Kidney capillary endothelial cell (primary cell): ENCODE measurements around the gene USP21.
A peak's percentile ranks its signal among the peaks of the same experiment; 100 is the strongest.

Experiments
- DNase-seq: peaks from one replicate; pipeline ENCODE4 v3.0.0-alpha.2; 2018; ENCODE audit warnings: low spot score

Gene USP21

GRCh38 chr1:161195171-161195570 is 35.9 kb downstream of the USP21 start:
- no peak for DNase-seq

DNA sequence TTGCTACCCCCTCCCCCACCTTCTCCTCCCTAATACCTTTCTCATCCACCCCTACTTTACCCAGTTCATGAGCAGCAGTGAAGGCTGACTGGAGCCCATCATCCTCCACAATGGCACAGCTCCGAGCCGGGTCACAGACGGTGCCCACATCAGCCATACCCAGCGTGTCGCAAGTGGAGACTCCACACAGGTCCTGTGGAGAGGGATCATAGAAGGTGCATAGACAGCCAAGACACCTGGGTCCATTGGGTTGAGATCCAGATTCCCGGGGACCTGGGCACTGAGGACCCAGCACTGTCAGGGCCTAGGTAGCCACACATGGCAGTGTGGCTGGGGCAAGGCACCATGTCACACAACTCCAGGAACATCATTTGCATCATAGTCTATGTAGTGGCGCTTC is 36.8 kb downstream of the USP21 start:
- no peak for DNase-seq

DNA sequence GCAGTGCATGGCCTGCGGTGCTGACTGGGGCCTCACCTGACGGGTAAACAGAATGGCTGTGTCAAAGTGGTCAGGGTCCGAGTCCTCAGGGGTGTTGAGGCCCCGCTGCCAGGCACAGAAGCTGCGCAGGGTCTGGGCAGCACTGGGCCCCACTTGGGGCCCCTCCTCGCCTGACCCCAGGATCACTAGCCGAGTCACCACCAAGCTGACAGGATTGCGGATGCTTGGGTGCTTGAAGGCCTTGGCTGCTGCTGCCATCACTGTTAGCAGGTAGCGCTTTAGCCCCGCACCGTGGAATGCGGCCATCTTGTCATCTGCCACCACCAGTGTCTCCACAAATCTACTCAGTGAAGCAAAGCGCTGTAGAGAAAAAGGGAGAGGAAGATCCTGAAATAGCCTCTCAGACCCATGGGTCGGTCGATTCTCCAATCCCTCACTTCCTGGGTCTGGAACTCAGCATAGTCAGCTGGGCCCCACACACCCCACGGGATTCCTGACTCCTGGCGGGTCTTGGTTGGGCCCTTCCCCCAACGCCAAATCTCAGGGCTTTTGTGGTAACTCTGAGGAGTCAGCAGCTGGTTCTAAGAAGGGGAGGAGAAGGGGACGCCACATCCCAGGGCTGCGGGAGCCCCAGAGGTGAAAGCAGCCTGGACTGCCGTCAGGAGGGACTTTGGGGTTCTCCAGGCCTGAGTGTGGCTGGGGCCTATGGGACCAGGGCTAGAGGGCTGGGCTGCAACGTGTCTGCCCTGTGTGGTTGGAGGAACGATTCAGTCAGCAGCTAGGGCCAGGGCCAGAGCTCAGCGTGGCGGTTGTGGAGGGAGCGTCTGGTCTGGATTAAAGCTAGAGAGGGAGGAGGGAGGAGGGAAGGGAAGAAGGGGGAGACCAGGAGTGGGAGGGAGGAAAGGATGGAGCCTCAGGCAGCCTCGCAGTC is 37.5 kb downstream of the USP21 start:
- no peak for DNase-seq

GRCh38 chr1:161197560-161198193 is 38.4 kb downstream of the USP21 start:
- no peak for DNase-seq

GRCh38 chr1:161198194-161198896 is 39.0 kb downstream of the USP21 start:
- DNase-seq: no peak

- DNase-seq: peak; percentile 83
Observed at GRCh38 chr1:161198897-161199431, 39.7 kb downstream of the USP21 start, which contains the start of gene ADAMTS4. Gene ADAMTS4 (minus strand): TSS chr1:161199054. CDS start chr1:161198627, 427 bp downstream.

DNA sequence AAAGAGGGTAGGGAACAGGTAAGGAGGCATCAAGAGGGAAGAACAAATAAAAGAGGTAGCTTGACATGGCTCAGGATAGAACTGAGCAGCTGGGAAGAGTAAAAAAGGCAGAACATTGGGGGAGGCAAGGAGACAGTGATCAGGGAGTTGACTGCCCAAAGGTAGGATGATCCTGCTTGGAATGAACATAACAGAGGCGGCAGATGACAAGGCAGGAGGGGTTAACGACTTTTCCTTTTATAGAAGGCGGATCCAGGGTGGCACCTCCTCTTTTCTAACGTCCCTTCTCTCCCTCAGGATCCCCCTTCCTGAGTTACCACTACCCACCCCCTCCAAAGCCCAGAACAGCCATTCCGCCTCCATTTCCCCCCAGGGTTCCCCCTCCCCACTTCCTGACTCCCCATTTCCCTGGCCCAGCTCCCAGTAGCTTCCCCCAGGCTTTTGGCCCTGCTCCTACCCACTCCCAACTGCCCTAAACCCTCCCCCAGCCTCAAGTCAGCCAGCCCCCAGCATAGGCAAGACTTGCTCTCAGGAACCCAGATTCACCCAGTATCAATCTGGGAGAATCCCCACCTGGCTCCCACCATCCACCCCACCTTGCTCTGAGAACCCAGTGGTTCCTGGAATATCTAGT is 40.3 kb downstream of the USP21 start:
- DNase-seq: peak; percentile 55

DNA sequence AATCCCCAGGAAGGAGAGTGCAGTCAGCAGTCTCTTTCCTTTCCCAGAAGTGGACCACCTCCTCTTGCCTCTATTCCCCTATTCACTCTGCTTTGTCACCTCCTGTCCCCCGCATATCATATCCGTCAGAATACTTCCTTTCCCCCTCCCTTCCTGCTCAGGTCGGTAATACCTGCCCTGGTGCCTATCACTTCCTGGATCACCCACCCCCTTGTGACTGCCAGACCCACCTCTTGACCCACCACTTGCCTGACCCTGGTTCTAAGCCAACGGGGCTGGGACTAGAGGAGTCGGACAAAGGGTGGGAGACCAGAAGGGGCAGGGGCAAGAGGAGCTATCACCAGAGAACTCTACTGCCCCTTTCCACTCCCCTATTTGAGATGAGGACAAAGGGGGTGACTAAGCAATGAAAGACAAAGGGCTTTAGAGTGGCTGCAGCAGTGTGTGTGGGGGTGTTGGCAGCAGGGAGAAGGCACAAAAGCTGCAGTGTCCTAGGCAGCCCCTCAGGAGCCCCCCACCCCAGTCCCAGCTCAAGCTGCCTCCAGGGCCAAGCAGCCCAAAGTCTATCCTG is 41.2 kb downstream of the USP21 start:
- DNase-seq: peak; percentile 80

GRCh38 chr1:161200992-161201835 is 41.9 kb downstream of the USP21 start:
- DNase-seq: peak; percentile 90

GRCh38 chr1:161201836-161202712 is 42.8 kb downstream of the USP21 start, which contains the start of gene NDUFS2:
Gene NDUFS2 (plus strand): TSS chr1:161202367. CDS start chr1:161202386, 19 bp downstream.
- peak; percentile 97 for DNase-seq

DNA sequence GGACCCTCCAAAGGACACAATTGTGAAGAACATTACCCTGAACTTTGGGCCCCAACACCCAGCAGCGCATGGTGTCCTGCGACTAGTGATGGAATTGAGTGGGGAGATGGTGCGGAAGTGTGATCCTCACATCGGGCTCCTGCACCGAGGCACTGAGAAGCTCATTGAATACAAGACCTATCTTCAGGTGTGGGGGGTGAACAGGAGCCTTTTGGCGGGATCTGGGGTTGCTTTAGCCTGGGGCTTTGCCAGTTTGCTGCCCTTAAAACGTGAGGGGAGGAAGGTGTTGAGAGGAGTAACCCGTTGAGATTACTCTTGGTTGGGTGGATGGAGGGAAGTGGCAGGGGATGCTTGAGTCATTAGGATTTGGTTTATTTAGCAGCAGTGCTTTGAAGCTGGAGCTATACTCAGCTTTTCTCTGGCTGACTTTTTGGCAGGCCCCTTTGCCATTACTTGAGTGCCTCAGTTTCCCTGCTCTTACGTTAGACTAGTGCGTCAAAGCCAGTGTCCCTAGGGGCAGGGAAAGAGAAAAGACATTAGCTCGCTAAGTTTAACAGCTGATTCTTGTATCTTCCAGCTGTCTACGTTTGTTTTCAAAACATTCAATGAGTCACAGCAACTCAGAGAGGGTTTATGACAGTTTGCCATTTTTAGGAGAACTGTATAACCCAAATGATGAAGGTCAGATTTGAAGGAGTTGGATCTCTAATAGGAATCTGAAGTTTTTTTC is 47.3 kb downstream of the USP21 start:
- no peak for DNase-seq

DNA sequence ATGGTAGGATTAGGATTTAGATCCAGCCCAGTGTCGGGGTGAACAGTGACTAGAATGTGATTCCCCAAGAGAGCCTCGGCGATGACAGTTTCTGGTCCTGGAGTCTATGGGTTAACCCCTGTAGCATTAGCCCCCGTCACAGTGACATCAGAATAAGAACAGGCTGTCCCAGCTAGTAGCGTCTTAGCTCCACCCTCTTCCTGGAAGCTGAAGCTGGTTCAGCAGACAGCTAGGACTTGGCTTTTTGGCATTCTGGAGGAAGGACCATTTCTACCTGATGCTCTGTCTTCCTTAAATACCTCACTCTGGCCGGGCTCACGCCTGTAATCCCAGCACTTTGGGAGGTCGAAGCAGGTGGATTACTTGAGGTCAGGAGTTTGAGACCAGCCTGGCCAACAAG is 47.9 kb downstream of the USP21 start:
- no peak for DNase-seq

DNA sequence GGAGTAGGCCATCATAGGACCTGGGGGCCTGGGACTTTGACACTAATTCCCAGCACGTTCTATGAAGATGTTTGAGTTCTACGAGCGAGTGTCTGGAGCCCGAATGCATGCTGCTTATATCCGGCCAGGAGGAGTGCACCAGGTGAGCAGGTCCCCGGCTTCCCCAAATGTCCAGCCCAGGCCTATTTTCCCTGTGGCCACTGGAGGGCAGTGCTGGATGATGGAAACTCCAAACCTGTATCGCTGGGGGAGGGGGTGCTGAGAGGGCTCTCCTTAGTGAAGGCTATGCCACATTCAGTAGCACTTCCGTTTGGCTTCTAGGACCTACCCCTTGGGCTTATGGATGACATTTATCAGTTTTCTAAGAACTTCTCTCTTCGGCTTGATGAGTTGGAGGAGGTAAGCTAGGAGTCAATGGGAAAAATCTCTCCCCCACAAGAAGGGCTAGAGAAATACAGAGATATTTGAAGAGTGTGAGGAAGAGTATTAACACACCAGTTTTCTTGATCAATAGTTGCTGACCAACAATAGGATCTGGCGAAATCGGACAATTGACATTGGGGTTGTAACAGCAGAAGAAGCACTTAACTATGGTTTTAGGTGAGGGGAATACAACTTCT is 50.6 kb downstream of the USP21 start:
- DNase-seq: peak; percentile 66

DNA sequence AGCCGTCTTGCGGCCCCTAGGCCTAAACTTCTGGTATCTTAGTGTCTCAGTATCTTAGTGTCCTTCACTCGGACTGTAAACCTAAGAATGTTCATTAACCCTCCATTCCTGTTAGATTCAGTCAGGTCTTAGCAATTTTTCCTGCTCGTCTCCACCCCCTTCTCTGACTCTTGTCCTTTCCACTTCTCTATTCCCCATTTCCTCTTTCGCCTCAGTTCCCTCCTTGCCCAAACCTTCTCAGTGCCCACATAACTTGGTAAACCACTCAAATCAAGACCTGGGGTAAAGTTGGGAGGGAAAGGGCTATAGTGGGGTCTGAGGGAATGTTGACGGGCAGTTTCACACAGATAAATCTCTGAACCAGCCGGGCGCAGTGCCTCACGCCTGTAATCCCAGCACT is 55.1 kb downstream of the USP21 start:
- no peak for DNase-seq

DNA sequence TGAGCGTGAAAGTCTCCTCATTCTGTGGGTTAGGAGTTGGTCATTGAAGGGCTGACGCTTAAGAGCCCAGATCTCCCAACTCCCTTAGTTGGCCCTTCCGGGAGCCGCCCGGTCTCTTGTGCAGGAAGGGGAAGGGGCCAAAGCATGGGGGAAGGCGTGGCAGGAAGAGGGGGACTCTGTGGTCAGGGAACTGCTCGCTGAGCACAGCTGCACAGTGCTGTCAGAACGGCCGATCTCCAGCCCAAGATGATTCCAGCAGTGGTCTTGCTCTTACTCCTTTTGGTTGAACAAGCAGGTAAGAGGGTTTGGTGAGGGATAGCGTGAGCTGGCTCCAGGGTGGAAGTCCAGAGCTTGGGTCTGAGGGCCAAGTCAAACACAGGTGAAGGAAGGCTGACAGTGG is 55.8 kb downstream of the USP21 start, which contains the start of gene FCER1G:
TSS of gene FCER1G (plus strand) at position 220 of the 400 bp plus-strand sequence. CDS start at position 247, 27 bp downstream.
- no peak for DNase-seq
